HL-60/S4 (cell line): ENCODE results near the gene GTF3C4.

Experiments
- in situ Hi-C: fragments of 300-500 bp; cut with MboI; formaldehyde crosslinking; loops from 2 replicates; pipeline ENCODE4 v1.14.3; 2022; ENCODE audit warnings: low sequenced_read_pairs

The GTF3C4 gene

DNA sequence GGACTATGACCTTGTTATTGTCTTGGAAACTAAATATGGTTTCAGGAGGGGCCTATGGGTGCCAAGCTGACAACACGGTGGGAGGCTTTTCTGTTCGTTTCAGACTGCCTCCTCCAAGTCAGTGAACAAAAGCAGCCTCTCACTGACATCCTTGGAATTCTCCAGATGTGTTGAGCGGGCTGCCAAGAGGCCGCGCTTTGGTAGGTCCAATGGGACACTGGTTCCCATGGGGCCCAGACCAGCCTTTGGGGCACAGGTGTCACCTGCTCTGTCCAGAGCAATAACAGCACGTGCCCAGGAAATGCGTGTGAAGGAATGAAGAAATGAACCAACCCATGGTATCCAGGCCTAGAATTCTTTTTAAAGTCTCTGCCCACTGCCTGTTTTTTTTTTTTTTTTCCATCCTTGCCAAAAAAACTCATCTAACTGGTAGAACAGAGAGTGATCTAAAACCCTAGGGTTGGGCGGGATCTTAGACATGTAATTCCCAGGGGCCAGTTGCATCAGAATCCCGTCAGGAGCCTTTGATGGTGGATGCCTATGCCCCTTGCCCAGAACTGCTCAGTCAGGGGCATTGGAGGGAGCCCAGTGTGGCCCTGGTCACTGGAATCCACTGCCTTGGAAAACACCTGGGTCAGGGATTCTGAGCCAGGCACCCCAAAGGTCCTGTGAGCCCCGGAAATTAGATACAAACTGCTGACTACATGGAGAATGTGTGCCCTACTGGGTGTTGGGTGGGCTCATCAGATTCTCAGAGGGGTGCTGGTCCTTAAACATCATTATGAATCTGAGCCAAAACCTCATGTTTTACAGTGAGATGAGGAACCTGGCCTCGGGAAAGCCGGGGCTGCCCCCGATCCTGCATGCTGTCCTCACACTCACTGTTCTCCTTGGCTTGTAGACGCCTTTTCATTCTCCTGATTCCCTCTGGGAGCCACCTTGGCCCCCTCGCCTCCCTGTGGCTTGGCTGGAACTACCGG is 60.1 kb downstream of the GTF3C4 start:
- in situ Hi-C loops = no loop called here

DNA sequence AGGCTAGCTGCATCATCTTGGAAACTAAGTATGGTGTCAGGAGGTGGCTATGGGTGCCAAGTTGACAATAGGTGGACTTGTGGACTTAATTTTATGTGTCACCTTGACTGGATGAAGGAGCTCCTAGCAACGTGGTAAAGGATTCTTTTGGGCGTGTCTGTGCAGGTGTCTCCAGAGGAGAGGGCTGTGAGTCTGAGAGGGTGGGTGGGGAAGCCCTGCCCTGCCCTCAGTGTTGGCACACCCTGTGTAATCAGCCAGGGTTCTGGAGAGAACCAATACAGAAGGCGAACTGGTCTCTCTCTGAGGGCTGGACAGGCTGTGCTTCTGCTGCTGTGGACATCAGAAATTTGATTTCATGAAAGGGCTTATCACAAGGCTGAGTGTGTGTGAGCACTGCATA is 61.0 kb downstream of the GTF3C4 start:
- in situ Hi-C loops = no loop called here

DNA sequence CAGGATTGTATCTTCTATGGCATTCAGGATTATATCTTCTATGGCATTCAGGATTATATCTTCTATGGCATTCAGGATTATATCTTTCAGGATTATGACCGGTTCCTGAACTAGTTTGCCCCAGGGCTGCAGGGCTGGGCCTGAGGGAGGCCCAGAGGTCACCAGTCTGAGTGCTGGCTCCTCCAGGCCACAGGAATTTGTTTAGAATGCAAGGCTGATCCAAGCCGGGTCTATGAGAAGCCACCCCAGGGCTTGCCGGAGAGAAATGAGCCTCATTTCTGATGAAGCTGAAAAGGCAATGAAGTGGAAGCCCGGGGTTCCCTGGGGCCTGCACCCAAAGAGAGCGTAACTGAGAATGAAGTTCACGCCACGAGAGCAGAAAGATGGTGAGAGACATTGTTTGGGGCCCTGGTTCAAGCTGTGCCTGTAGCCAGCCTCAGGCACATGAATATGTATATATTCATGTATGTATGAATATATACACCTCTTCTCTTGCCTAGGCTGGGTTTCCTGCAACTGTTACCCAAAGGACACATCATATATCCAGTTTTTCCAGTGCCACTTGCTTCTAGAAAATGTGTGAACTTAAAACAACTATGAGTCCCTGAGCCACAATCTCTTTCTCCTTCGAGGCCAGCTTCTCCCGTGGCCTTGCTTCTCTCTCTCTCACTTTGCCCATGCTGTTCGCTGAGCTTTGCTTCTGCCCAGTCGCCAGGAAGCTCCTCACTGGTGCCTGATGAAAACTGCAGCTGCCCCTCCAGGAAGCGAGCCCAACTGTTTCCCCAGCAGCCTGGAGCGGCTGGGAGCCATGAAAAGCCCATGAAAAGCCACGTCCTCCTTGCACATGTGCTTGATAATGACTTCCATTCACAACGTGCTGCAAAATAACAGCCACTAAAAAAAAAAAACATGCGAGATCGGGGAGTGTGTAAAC is 62.3 kb downstream of the GTF3C4 start:
- in situ Hi-C loops = no loop called here

DNA sequence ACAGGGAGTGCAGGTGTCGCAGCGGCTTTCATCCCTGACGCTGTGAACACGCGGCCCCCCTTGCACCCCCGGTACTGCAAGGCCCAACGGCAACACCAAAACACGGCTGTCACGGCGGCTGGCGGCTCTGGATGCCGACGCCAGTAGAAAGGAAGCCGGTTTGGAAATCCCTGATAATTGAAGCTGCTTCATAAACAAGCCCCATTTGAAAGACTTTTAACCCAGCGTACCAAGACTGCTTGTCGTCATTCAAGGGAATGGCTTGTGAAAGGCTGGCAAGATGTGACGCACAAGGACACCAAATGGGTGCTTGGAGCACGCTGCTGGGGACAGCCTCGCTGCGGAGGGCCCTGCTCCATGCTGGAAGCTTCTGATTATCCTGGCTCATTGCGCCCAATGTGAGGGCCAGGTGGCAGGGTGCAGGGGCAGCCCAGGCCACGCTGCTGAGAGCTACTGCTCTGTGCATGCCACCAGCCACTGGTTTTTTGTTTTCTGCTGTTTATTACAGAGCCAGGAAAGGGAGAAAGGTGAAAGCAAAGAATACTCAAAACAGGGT is 63.1 kb downstream of the GTF3C4 start:
- in situ Hi-C loops = no loop called here

DNA sequence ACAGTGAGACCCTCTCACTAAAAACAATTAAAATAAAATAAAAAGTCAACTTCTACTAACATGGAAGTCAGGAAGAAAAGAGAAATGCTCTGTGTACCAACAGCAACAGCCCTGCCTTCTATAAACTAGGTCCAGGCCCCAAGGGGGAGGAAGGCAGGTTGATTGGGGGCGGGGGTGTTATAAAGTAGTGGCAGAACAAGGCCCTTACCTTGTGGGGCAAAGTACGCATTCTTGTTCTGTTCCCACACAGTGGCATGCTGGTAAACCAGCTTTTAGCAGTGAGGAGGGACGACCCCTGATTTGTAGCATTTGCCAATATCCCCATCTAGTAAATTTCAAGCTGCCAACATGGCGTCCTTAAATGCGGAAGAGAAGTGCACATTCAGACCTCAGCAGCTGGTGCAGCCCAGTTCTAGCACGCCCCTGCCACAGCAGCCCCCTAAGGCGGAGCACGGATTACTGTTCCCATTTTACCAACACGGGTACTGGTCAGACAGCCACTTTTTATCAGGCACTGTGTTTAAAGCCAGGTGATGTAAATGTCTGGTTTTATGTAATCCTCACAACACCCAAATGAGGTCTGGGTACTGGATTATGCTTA is 69.5 kb downstream of the GTF3C4 start:
- in situ Hi-C loops = no loop called here

DNA sequence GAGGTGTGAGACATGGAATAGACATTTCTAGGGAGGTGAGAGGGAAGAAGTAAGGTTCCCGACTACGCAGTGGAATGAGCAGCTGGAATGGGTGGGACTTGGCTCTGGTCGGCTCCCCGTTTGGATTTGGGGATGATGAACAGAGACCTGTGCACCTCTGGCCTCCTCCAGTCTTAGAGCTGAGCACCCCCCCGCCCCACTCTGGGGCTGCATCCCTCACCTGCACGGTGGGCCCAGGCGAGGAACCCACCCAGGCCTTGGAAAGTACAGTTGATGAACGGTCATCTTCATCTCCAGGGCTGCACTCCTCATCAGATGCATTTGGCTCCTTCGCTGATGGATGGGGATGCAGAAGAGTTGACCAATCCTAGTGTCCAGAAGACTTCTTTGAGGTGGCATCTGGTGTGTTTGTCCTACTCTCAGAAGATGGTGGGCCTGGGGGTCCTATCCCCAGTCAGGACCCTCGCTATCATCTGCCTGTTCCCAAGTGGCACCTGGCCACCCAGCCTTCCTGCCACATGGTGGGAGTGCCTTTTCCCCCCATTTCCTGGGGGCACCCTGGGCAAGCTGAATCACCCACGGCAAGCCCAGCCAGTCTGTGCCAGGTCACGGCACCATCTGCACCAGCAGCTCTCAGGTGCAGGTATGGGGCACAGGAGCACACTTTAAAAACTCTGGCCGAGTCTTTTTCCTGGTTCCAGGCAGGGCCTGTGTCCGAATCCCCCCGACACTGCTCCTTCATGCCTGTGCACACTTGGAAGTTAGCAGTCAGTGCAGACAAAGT is 70.5 kb downstream of the GTF3C4 start:
- in situ Hi-C loops = no loop called here

DNA sequence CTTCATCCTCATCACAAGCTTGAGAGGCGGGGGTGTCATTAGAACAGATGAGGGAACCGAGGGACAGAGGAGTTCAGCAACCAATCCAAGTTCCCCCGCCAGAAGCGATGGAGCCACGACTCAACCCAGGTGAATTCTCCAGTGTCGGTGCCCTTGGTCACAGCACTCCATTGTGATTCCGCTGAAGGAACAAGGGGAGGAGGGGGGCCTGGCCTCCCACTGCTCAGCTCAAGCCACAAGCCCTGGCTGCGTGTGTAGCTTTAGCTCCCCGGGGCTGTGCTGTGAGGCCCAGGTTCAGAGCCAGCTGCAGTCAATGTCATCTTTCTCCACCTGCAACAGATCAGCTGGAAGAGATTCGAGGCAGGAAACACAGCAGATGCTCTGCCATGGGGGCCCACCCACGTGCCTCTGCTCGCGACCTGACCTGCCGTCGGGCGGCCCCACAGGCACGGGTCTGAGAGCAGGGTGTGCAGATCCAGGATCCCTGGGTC is 72.6 kb downstream of the GTF3C4 start:
- in situ Hi-C loops = no loop called here

DNA sequence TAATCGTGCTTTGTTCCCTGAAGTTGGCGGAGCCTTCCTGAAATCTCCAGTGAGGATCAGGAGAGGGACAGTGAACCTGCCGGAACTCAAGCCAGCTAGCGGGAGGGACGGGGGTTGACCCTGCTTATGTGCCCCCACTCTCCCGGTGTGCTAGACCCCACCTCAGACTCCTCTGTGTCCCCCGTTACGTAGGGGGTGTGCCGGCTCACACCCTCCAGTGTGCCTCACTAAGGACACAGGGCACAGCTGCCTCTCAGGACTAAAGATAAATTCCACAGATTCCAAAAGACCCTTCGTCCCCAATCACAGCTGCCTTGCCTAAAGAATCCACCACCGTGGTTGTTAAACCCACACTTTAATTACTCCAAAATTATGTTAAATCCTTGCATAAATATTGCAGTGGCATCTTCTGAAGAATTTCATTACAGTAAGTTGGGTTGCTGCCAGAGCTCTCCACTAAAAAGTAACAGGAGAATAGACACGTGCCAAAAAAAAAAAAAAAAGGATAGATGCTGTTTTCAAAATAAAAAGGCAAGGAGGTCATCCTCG is 73.7 kb downstream of the GTF3C4 start:
- in situ Hi-C loops = no loop called here
